ENCODE results near the gene CLDN18. TPM values are rescaled to one million over a fixed set of nuclear protein-coding genes. Genes with fewer than 3 reads are reported as not detected.

CLDN18 gene
- total RNA-seq, 1 experiment from 2014 or later, result 0.08 TPM

DNA sequence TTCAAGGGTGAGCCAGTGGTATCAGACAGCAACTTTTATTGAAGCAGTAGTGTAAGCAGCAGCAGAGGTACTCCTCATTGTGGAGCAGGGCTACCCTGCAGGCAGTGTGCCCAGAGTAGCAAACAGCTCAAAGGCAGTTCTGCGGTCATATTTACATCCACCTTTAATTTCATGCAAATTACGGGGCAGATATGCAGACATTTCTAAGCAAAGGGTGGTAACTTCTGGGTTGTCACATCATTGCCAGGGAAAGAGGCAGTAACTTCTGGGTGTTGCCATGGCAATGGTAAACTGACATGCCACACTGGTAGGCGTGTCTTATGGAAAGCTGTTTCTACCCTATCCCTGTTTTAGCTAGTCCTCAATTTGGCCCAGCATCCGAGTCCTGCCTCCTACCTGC is 46.5 kb upstream of the CLDN18 start:
- ATAC-seq (no peak), DNase-seq (ENCODE audit: low read depth, low spot score) (no peak)
- POLR2A ChIA-PET, result no interaction called here
- Histone ChIP-seq H3K27me3 (ENCODE audit: control insufficient read depth, insufficient read depth, low read length) (peaks cover 15% of the 10 kb centered on the region), H3K27ac (ENCODE audit: low read length) (no peak overlapping the region), H3K36me3 (ENCODE audit: control insufficient read depth, insufficient read depth, low read length) (no peaks in the 10 kb centered on the region), H3K9me3 (ENCODE audit: control insufficient read depth, insufficient read depth, low read depth, low read length) (no peaks in the 10 kb centered on the region), H3K4me1 (ENCODE audit: control insufficient read depth, insufficient read depth, low read length) (no peaks in the 10 kb centered on the region), H3K4me3 (ENCODE audit: low read depth in 2 of 2, low read length in 2 of 2) (no peak overlapping the region)
- CTCF ChIA-PET, result no interaction called here
- TF ChIP-seq TCF7L2 (IDR thresholded peaks at IDR 0.05; ENCODE audit: low read depth, low read length) (no peak), POLR2AphosphoS5 (IDR thresholded peaks at IDR 0.05; ENCODE audit: low read depth, low read length) (no peak), REST (IDR thresholded peaks at IDR 0.05; ENCODE audit: insufficient read depth in 1 of 2, low read depth in 2 of 2, low read length in 1 of 2) (no peak), SIN3A (IDR thresholded peaks at IDR 0.05; ENCODE audit: borderline replicate concordance, insufficient read depth, low read depth, low read length) (no peak), CTCF (IDR thresholded peaks at IDR 0.05) (no peak)
- in situ Hi-C loops (cut with HindIII; ENCODE audit: low pct_unique_long_range_greater_than_20kb, low sequenced_read_pairs), result no loop called here
- BruUV-seq (replicated peaks), result no TSS peak
- intact Hi-C loops (cut with micrococcal nuclease; ENCODE audit: unreplicated experiment), result no loop called here

- in situ Hi-C loops (cut with HindIII; ENCODE audit: low pct_unique_long_range_greater_than_20kb, low sequenced_read_pairs) (no loop called here), intact Hi-C loops (cut with micrococcal nuclease; ENCODE audit: unreplicated experiment) (loop anchor here (2.0 to 10.0 kb wide), 2 partner anchors 866 to 936 kb away; no protein-coding TSS in a partner anchor)
- DNase-seq (ENCODE audit: low read depth, low spot score) (no peak), ATAC-seq (peak; percentile 100)
- Histone ChIP-seq H3K27ac (ENCODE audit: low read length) (no peak overlapping the region), H3K9me3 (ENCODE audit: control insufficient read depth, insufficient read depth, low read depth, low read length) (no peaks in the 10 kb centered on the region), H3K27me3 (ENCODE audit: control insufficient read depth, insufficient read depth, low read length) (peaks cover 6% of the 10 kb centered on the region; the same call in 1 of the 2 replicates), H3K4me3 (ENCODE audit: low read depth in 2 of 2, low read length in 2 of 2) (no peak overlapping the region), H3K4me1 (ENCODE audit: control insufficient read depth, insufficient read depth, low read length) (peaks cover 2% of the 10 kb centered on the region; the same call in 1 of the 2 replicates), H3K36me3 (ENCODE audit: control insufficient read depth, insufficient read depth, low read length) (no peaks in the 10 kb centered on the region)
- CTCF ChIA-PET, result interaction anchor here (0.6 kb wide), 1 partner anchor 1219 kb away, joined by 10 read pairs; the partner anchor contains the start of gene STAG1
- no peak; a peak in 1 of 4 replicates for TF ChIP-seq REST (IDR thresholded peaks at IDR 0.05; ENCODE audit: insufficient read depth in 1 of 2, low read depth in 2 of 2, low read length in 1 of 2)
- TF ChIP-seq CTCF (IDR thresholded peaks at IDR 0.05), result peak; percentile 97
- POLR2A ChIA-PET, result no interaction called here
- BruUV-seq (replicated peaks), result no TSS peak
Observed at GRCh38 chr3:137970914-137971831, 38.8 kb upstream of the CLDN18 start.
